GM12878 (cell line): ENCODE results near the gene GIPC3. TPM values are rescaled to one million over a fixed set of nuclear protein-coding genes. Genes with fewer than 3 reads are reported as not detected.

Experiments
- ATAC-seq: fragments of 200-7000 bp; cut with Tn5 transposase; 3 replicates; pipeline ENCODE4 v1.9.1; 2020; ENCODE audit warnings: mild to moderate bottlenecking, moderate library complexity
- BruUV-seq: library from RNA; stranded (reverse); fragments of 400-500 nt; replicated peaks from 2 replicates; lab custom pipeline; 2021; lab: Mats Ljungman, UMichigan
- CTCF ChIA-PET: fragments of 300-600 bp; sonication (Branson Sonifier 250); formaldehyde crosslinking; extraction: SDS; loops from one replicate; lab custom pipeline; 2021; ENCODE audit warnings: inconsistent platforms; lab: Yijun Ruan, JAX
- POLR2A ChIA-PET: fragments of 350-600 bp; formaldehyde crosslinking; extraction: SDS; loops from one replicate; lab custom pipeline; 2021; ENCODE audit warnings: inconsistent platforms; lab: Charles Lee
- RAD21 ChIA-PET: fragments of 300-600 bp; sonication (Branson Sonifier 250); formaldehyde crosslinking; loops from one replicate; lab custom pipeline; 2023; ENCODE audit warnings: antibody characterized with exemption; ENCODE audit not compliant: unreplicated experiment; lab: Charles Lee
- SMC1A ChIA-PET: fragments of 300-600 bp; sonication (Branson Sonifier 250); formaldehyde crosslinking; loops from one replicate; lab custom pipeline; 2023; ENCODE audit not compliant: unreplicated experiment, uncharacterized antibody; lab: Charles Lee
- DNase-seq: peaks from one replicate; pipeline ENCODE4 v3.0.0-alpha.2; 2011; ENCODE audit warnings: low read depth, low spot score
- FAIRE-seq: peaks from 3 replicates; lab custom pipeline; 2011; peaks lifted over from hg19 to GRCh38; lab: Jason Lieb, UNC
- H2AFZ ChIP-seq: 2 replicates; pipeline ENCODE4 v1.6.0; 2011; ENCODE audit warnings: low read depth, low read length, control low read depth; ENCODE audit not compliant: control insufficient read depth
- H3K27ac ChIP-seq: 2 replicates; pipeline ENCODE4 v1.5.1; 2011; ENCODE audit warnings: control low read depth; ENCODE audit not compliant: control insufficient read depth, insufficient read depth
- H3K27me3 ChIP-seq, 2 experiments: replicated peaks in 1 of 2; 2 replicates each; pipeline versions ENCODE4 v1.6.0 to v1.6.1; 2011; ENCODE audit warnings: low read length in 1 of 2; ENCODE audit not compliant: control insufficient read depth in 2 of 2, insufficient read depth in 2 of 2
- H3K36me3 ChIP-seq, 2 experiments: 2 replicates each; pipeline ENCODE4 v1.5.1; 2011; ENCODE audit warnings: low read length in 1 of 2; ENCODE audit not compliant: control insufficient read depth in 2 of 2, insufficient read depth in 2 of 2
- H3K4me1 ChIP-seq: 2 replicates; pipeline ENCODE4 v1.6.1; 2011; ENCODE audit warnings: mild to moderate bottlenecking, low read length, moderate library complexity, mixed read lengths; ENCODE audit not compliant: control insufficient read depth, insufficient read depth
- H3K4me2 ChIP-seq: 2 replicates; pipeline ENCODE4 v1.6.0; 2011; ENCODE audit warnings: control low read depth; ENCODE audit not compliant: control insufficient read depth, insufficient read depth
- H3K4me3 ChIP-seq: fragments of 200-600 bp; sonication (generic); 2 replicates; pipeline ENCODE4 v1.5.1; 2016
- H3K79me2 ChIP-seq: 2 replicates; pipeline ENCODE4 v1.6.0; 2011; ENCODE audit warnings: low read length; ENCODE audit not compliant: control insufficient read depth, insufficient read depth
- H3K9ac ChIP-seq: 2 replicates; pipeline ENCODE4 v1.8.0; 2011; ENCODE audit warnings: low read length, control low read depth, mixed read lengths; ENCODE audit not compliant: control insufficient read depth, insufficient read depth
- H3K9me3 ChIP-seq: replicated peaks from 3 replicates; pipeline ENCODE4 v1.5.1; 2011; ENCODE audit warnings: mild to moderate bottlenecking, low read length; ENCODE audit not compliant: control insufficient read depth, insufficient read depth
- H4K20me1 ChIP-seq: 2 replicates; pipeline ENCODE4 v1.6.0; 2011; ENCODE audit not compliant: control insufficient read depth, insufficient read depth
- ATF7 ChIP-seq: fragments of 450-650 bp; IDR thresholded peaks from 2 replicates; pipeline ENCODE4 v1.6.1; 2016; ENCODE audit warnings: low read depth, mild to moderate bottlenecking
- BCLAF1 ChIP-seq: fragments of 450-650 bp; IDR thresholded peaks from 2 replicates; pipeline ENCODE4 v1.6.1; 2017; ENCODE audit warnings: antibody characterized with exemption, mild to moderate bottlenecking, moderate library complexity
- GATAD2B ChIP-seq: fragments of 450-650 bp; conservative IDR thresholded peaks from 2 replicates; pipeline ENCODE4 v1.6.1; 2017; ENCODE audit warnings: low read depth, mild to moderate bottlenecking, moderate library complexity
- IKZF1 ChIP-seq: fragments of 450-650 bp; conservative IDR thresholded peaks from 2 replicates; pipeline ENCODE4 v1.6.1; 2017; ENCODE audit warnings: antibody characterized with exemption, mild to moderate bottlenecking
- MYC ChIP-seq: IDR thresholded peaks from 2 replicates; pipeline ENCODE4 v1.6.1; 2011; ENCODE audit warnings: mild to moderate bottlenecking, low read length, moderate library complexity, inconsistent platforms; ENCODE audit not compliant: insufficient read depth, insufficient replicate concordance, insufficient read length, severe bottlenecking
- PRDM15 ChIP-seq: fragments of 450-650 bp; formaldehyde crosslinking; IDR thresholded peaks from 2 replicates; pipeline ENCODE4 v1.4.0; 2020; ENCODE audit warnings: mild to moderate bottlenecking, moderate library complexity
- RELA ChIP-seq: fragments of 450-650 bp; IDR thresholded peaks from 2 replicates; pipeline ENCODE4 v1.8.0; 2014; ENCODE audit warnings: borderline replicate concordance; ENCODE audit not compliant: partially characterized antibody
- SMAD5 ChIP-seq: IDR thresholded peaks from 2 replicates; pipeline ENCODE4 v1.6.1; 2016; ENCODE audit warnings: antibody characterized with exemption, low read depth
- USF2 ChIP-seq: IDR thresholded peaks from 2 replicates; pipeline ENCODE4 v1.6.1; 2011; ENCODE audit warnings: low read depth, low read length, improper control_type of control experiment, borderline replicate concordance
- WGBS: methylation state at CpG from one replicate; pipeline ENCODE4 v1.1.6; 2016; ENCODE audit warnings: low lambda C conversion rate; ENCODE audit not compliant: insufficient replicate concordance, insufficient coverage; ENCODE audit errors: missing lambda C conversion rate; 5-methylcytosine and 5-hydroxymethylcytosine counted together
- in situ Hi-C: fragments of 300-500 bp; cut with MboI; formaldehyde crosslinking; loops from 9 replicates; pipeline ENCODE4 v1.14.3; 2018; ENCODE audit warnings: mixed read lengths
- intact Hi-C: fragments of 100-400 bp; cut with micrococcal nuclease; formaldehyde crosslinking; loops from one replicate; pipeline ENCODE4 v1.14.2; 2022; ENCODE audit not compliant: unreplicated experiment
- polyA plus RNA-seq, 11 experiments: library from polyadenylated mRNA; depleted of rRNA in 4 of 11; unstranded in 6 of 11; stranded (reverse) in 5 of 11; fragments of >200 nt; fragmentation: Nextera tagmentation in 4 of 11; fragmentation: Illumina TruSeq in 1 of 11; extraction: Ambion mirVana in 4 of 11; extraction: Trizol in 1 of 11; gene quantifications; 1 replicate in 1 of 11; 2 replicates in 10 of 11; pipeline versions ENCODE4 v1.2.1 to v1.2.3, GENCODE V29; 2011 to 2016; ENCODE audit warnings: inconsistent platforms in 2 of 11, missing spikeins in 2 of 11, low read depth in 1 of 11
- total RNA-seq, 4 experiments: library from RNA; depleted of rRNA in 3 of 4; stranded (reverse); fragments of >200 nt in 3 of 4; fragmentation: Illumina TruSeq in 1 of 4; extraction: Trizol in 1 of 4; gene quantifications; 2 replicates each; pipeline versions ENCODE4 v1.2.1 to v1.2.3, GENCODE V29; 2013 to 2021

Gene GIPC3
- total and polyA plus RNA-seq, 10 of the 15 experiments (the other 5 are each of a cell fraction or from before 2014, with no cell fraction given): not detected

- no peaks in the 10 kb centered on the region for H3K4me1 ChIP-seq
- SMC1A ChIA-PET: interaction anchor here (1.0 to 1.1 kb wide), 2 partner anchors 46 to 159 kb away, joined by 3 to 4 read pairs; no protein-coding TSS in a partner anchor
- H3K4me2 ChIP-seq: no peak overlapping the region
- BruUV-seq: no TSS peak
- TF ChIP-seq MYC (no peak), GATAD2B (no peak), IKZF1 (no peak), RELA (no peak), PRDM15 (CRISPR knock-in tag) (no peak), BCLAF1 (no peak), USF2 (no peak), ATF7 (no peak), SMAD5 (no peak)
- intact Hi-C loops (loop anchor here (1.0 to 5.0 kb wide), 2 partner anchors 73 to 162 kb away; partner anchors contain the start of gene TJP3), in situ Hi-C loops (no loop called here)
- CTCF ChIA-PET: interaction anchor here (0.6 to 2.7 kb wide), 16 partner anchors 9 to 669 kb away, joined by 3 to 20 read pairs (median 4); partner anchors contain the start of gene MFSD12
- no peaks in the 10 kb centered on the region for H4K20me1 ChIP-seq
- FAIRE-seq (no peak), DNase-seq (no peak), ATAC-seq (no peak)
- H3K27me3 ChIP-seq: no peaks in the 10 kb centered on the region
- RAD21 ChIA-PET: interaction anchor here (1.0 to 1.1 kb wide), 2 partner anchors 11 to 59 kb away, joined by 3 to 4 read pairs; partner anchors contain the start of gene MFSD12
- no peaks in the 10 kb centered on the region for H3K9me3 ChIP-seq
- POLR2A ChIA-PET: no interaction called here
- H3K36me3 ChIP-seq: peaks cover 2 to 7% of the 10 kb centered on the region in 2 experiments; a peak in 3 of 4 replicates
- WGBS: 52% methylated on average over 10 of the region's 10 CpGs
- H3K79me2 ChIP-seq: no peaks in the 10 kb centered on the region
- H2AFZ ChIP-seq: no peak overlapping the region
- H3K27ac ChIP-seq: no peak overlapping the region
- no peak overlapping the region for H3K4me3 ChIP-seq
- H3K9ac ChIP-seq: no peak overlapping the region
Observed at GRCh38 chr19:3545669-3546034, 39.6 kb upstream of the GIPC3 start.
